ENCODE results near the gene JARID2.

Gene JARID2

GRCh38 chr6:15389765-15390723 lies 144.2 kb downstream of the JARID2 start:
- TF ChIP-seq CTCF (conservative IDR thresholded peaks at IDR 0.05; ENCODE audit: low read depth, low read length), result peak; percentile 74
- no peak for DNase-seq (ENCODE audit: low read depth)

GRCh38 chr6:15391500-15391899 lies 145.6 kb downstream of the JARID2 start:
- DNase-seq (ENCODE audit: low read depth), result no peak
- TF ChIP-seq CTCF (conservative IDR thresholded peaks at IDR 0.05; ENCODE audit: low read depth, low read length), result no peak
- no peak overlapping the region for H3K4me3 ChIP-seq (ENCODE audit: low read length)

More at GRCh38 chr6:15389765-15390723, 144.2 kb downstream of the JARID2 start:
- no peak overlapping the region for H3K4me3 ChIP-seq (ENCODE audit: low read length)

GRCh38 chr6:15392182-15392581 lies 146.3 kb downstream of the JARID2 start:
- no peak for DNase-seq (ENCODE audit: low read depth)
- H3K4me3 ChIP-seq (ENCODE audit: low read length), result no peak overlapping the region
- no peak for TF ChIP-seq CTCF (conservative IDR thresholded peaks at IDR 0.05; ENCODE audit: low read depth, low read length)

GRCh38 chr6:15393605-15394004 lies 147.7 kb downstream of the JARID2 start:
- no peak for TF ChIP-seq CTCF (conservative IDR thresholded peaks at IDR 0.05; ENCODE audit: low read depth, low read length)
- no peak overlapping the region for H3K4me3 ChIP-seq (ENCODE audit: low read length)
- no peak for DNase-seq (ENCODE audit: low read depth)

- no peak overlapping the region for H3K4me3 ChIP-seq (ENCODE audit: low read length)
- TF ChIP-seq CTCF (conservative IDR thresholded peaks at IDR 0.05; ENCODE audit: low read depth, low read length), result no peak
- no peak for DNase-seq (ENCODE audit: low read depth)
Measured at GRCh38 chr6:15395087-15395486, 149.2 kb downstream of the JARID2 start.

GRCh38 chr6:15396808-15397207 lies 150.9 kb downstream of the JARID2 start:
- no peak for TF ChIP-seq CTCF (conservative IDR thresholded peaks at IDR 0.05; ENCODE audit: low read depth, low read length)
- DNase-seq (ENCODE audit: low read depth), result no peak
- H3K4me3 ChIP-seq (ENCODE audit: low read length), result no peak overlapping the region
